CD4-positive, alpha-beta T cell treated with Interleukin-1 beta for 1 hour (primary cell): ENCODE data around the gene ZNF865.

Experiments
- DNase-seq, 2 donors: peaks; one replicate each; pipeline ENCODE4 v3.0.0-alpha.2; 2020 to 2022

Gene ZNF865

GRCh38 chr19:55647732-55648584 is 42.5 kb downstream of the ZNF865 start, which contains the start of gene CCDC106:
CCDC106 (plus strand) TSS chr19:55648212; CDS start chr19:55649047, 835 bp downstream.
- peak; percentile 41 to 48 for DNase-seq

DNA sequence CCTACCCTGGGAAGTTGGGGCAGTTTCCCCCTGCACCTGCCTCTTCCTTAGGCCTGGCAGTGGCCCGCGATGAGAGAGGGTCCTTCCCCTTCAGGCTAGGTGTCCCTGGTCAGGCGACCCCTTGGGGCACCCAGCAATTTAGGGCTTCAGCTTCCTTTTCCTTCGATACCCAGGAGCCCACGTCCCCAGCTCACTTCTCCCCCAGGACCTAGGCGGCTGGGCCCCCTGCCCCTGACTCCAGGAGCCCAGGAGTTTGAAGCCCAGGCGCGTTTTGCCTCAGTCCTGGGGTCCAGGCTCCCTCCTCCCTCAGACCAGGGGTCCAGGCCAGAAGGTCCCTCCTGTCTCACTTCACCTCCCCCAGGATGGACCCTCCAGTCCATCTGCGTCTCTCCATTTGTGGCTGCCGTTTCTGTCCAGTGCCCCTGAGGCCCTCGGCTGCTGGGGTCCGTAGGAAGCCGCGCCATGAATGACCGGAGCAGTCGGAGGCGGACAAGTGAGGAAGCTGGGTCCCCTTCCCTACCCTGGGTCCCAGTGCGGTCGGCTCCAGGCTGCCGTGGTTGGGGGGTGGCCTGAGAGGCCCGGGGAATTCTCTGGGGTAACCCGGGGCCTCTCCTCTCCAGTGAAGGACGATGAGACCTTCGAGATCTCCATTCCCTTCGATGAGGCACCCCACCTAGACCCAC is 43.3 kb downstream of the ZNF865 start:
- no peak for DNase-seq

GRCh38 chr19:55649268-55650125 is 44.0 kb downstream of the ZNF865 start:
- no peak for DNase-seq

GRCh38 chr19:55650126-55650557 is 44.7 kb downstream of the ZNF865 start:
- no peak for DNase-seq

DNA sequence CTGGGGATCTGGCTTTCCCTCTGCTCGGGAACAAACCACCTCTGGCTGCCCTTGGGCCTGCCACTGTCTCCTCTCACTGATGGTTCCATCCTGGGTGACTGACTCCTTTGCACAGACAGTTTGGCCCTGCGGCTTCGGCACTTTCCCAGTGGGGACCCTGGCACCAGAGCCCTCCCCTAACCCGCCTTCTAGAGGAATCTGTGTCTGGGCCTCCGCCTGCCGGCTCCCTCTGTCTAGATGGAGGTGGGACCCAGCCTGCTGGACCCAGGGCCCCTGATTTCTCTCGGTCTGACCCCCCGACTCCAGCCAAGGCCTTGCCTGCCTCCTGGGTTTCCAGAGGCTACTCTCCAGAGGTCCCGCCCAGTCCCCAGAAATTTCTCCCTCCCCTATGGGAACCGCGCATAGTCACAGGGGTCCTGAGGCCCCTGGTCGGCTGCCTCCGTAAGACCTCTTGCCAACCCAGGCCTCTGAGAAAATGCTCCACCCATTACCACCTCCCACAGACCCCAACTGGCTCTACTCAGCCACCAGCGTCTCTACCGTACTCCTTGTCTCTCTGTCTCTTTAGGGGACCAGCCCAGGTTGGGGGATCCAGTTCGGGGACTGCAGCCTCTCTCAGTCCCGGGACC is 45.3 kb downstream of the ZNF865 start:
- DNase-seq: no peak

- no peak for DNase-seq
These were observed 45.8 kb downstream of the ZNF865 start for GRCh38 chr19:55651236-55651635.

GRCh38 chr19:55652311-55653128 is 47.1 kb downstream of the ZNF865 start:
- DNase-seq: no peak

DNA sequence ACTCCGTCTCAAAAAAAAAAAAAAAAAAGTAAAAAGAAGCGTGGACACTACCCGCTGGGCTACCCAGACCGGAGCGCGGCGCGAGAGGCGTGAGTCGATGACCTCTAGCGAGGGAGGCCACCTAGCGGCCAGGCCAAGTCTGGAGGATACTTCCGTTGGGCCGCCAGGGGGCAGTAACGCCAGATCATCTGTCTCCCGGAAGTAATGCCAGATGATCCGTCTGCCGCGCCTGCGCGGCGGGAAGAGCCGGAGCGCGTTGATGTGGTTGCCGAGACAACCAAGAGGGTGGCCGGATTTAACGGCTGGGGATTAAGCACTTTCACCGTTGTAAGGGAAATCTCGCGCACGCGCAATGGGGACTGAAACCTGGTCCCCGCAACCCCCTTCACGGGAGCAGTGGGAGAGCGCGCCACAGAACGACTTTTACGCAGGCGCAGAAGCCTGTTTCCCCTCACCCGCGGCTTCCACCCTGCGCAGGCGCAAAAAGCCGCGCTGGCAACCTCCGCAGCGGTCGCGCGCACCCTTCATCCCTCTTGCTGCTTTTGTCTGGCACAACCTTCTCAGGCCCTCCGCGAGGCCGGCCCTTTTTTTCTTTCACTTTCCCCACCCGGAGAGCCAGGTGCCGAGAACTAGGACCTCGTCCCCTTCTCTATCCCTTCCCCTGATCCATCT is 48.3 kb downstream of the ZNF865 start:
- DNase-seq: peak; percentile 99

- peak; percentile 99 to 100 for DNase-seq
These were observed 48.9 kb downstream of the ZNF865 start for GRCh38 chr19:55654323-55654867.

- peak; percentile 96 for DNase-seq
These were observed 49.6 kb downstream of the ZNF865 start, which contains the start of gene U2AF2 for GRCh38 chr19:55654868-55655647. U2AF2 (plus strand) TSS chr19:55655035; CDS start chr19:55655105, 70 bp downstream.

DNA sequence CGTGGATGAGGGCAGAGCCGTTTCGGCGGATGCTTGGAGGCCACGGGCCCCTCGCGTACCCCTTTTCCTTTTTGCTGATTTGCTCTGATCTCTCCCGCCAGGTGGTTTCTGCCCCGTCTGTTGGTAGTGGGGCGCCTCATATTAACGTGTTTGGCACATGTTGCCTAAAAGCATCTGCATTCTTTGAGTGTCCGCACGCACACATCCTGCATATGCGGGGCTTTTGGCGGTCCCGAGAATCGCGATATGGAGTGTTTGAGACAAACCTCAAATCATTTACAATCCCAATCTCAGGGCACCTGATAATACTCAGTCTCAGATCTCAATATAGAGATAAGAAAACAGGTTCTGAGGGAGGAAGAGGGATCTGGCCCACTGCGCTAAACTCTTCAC is 50.2 kb downstream of the ZNF865 start:
- DNase-seq: no peak

DNA sequence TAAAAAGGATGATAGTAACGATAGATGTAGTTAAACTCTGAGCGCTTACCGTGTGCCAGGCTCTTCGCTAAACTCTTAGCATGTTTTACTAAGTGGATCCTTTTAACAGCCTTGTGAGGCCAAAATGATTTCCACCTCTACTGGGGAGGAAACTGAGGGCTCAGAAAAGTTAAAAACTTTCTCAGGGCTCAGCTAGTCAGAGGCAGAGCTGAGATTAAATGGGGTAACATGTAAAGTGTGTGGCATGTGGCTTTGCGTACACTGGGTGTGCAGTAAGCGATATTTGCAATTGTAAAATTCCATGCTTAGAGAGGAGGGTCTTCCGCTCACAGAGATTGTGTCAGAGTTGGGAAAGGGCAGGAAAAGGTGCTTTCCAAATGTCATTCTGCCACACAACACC is 51.1 kb downstream of the ZNF865 start:
- DNase-seq: no peak

- no peak for DNase-seq
These were observed 51.7 kb downstream of the ZNF865 start for GRCh38 chr19:55656988-55657747.

- no peak for DNase-seq
These were observed 53.5 kb downstream of the ZNF865 start for GRCh38 chr19:55658846-55659459.

DNA sequence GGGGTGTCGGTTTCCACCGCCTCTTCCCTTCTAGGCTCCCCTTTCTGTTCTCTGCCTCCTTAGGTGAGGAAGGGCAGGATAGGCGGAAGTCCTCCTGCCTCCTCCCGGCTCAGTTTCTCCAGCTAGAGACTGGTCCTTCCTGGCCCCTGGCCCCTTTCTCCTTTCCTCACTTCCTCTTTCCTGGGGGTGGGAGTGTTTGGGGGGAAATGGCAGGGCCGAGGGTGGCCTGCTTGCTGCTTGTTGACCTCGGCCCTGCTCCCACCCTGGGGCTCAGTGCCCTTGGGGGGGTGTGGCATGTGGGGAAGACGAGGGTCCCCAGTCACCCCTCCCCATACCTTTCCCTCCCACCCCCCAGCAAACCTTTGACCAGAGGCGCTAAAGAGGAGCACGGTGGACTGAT is 54.4 kb downstream of the ZNF865 start:
- no peak for DNase-seq

DNA sequence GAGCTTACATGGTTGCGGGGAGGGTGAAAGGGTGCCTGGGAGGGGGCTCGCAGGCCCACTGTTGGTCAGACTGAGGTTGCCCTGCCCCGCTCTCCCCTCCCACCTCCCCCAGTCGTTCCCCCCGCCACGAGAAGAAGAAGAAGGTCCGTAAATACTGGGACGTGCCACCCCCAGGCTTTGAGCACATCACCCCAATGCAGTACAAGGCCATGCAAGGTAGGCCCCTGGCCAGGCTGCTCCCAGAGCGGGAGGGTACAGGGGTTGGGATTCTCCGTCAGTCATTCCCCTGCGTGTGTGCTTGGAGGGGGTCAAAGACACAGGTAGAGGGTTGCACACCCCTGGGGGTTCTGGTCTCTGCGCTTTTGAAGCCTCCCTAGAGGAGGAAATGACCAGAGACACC is 55.0 kb downstream of the ZNF865 start:
- no peak for DNase-seq

- no peak for DNase-seq
These were observed 55.5 kb downstream of the ZNF865 start for GRCh38 chr19:55660991-55661390.

- no peak for DNase-seq
These were observed 56.4 kb downstream of the ZNF865 start for GRCh38 chr19:55661826-55662225.
